ENCODE data around the gene POLR1A.

- TF ChIP-seq CTCF (IDR thresholded peaks at IDR 0.05) = no peak
- TF ChIP-seq EZH2 (IDR thresholded peaks at IDR 0.05; ENCODE audit: borderline replicate concordance, insufficient read depth, low read depth, low read length, poor library complexity, severe bottlenecking) = no peak
Observed at GRCh38 chr2:86003104-86003503, 102.6 kb downstream of the POLR1A start.
